ENCODE measurements around the gene PTPRD.

The PTPRD gene

GRCh38 chr9:8515748-8516147 lies 2097.1 kb downstream of the PTPRD start:
- DNase-seq (ENCODE audit: low read depth in 2 of 2) = no peak

DNA sequence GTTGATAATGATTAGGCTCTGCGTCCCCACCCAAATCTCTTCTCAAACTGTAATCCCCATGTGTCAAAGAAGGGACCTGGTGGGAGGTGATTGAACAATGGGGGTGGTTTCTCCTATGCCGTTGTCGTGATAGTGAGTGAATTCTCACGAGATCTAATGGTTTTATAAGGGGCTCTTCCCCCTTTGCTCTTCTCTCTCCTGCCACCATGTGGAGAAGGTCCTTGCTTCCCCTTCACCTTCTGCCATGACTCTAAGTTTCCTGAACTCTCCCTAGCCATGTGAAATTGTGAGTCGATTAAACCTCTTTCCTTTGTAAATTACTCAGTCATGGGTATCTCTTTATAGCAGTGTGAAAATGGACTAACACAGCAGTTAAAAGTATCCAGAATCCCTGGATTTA lies 2098.0 kb downstream of the PTPRD start:
- no peak for DNase-seq (ENCODE audit: low read depth in 2 of 2)

DNA sequence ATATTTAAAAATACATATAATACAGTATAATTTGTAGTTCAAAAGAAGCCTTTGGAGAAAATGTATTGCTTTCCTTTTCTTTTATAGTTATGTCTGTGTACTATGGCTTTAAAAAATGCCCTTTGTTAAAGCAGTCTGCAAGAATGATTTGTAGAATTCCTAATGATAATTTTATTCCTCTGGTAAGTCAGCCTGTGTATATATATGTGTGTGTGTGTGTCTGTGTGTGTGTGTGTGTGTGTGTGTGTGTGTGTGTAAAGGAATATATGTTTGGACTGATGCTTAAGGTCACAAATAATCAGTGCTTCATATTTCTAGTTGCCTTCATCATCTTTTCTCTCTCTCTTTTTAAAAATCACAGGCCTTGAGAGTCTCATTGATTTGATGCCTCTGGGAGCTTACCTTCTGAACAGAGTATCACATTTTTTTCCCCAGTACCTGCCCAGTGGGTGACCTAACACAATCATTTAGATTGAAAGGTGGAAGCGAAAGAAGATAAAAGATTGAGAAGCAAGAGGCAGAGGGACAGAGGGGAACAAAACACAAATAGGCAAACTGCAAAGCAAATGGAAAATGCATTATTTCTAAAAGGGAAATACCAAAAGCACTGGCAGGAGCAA lies 2104.0 kb downstream of the PTPRD start:
- DNase-seq (ENCODE audit: low read depth in 2 of 2) = no peak

- DNase-seq (ENCODE audit: low read depth in 2 of 2) = no peak
Observed at GRCh38 chr9:8494571-8494970, 2118.2 kb downstream of the PTPRD start.

DNA sequence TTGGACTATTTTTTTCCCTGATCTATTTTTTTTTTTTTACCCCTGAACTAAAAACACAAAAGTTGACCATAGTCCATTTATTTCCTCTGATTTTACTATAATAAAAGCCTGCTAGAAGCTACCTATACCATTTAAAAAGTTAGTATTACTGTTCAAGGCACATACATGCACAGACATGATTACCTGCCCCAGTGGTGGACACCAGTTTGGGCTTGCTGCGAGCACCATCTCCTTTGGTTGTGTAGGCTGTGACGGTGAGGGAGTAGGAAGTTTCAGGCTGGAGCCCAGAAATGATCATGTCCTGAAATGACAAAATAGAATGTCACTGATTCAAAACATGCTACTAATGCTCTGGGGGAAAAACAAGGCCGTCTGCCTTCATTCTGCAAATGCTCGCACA lies 2120.1 kb downstream of the PTPRD start:
- DNase-seq (ENCODE audit: low read depth in 2 of 2) = no peak

DNA sequence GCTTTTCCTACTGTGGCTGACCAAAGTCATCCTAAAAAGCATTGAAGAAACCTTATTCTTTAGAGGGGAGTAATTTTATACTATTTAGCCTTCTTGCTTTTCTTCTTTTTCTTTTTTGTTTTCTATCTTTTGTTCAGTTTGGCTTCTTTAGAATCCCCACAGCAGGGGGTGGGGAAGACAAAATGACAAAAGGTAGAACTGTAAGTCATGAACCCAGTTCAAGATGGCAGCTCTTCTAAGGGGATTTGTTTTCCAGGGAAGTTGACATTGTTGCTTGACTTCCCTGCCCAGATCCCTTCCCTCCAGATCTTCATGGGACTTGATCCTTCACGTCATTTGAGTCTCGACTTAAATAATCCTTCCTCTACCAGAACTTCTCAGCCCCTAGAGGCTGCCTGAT lies 2120.8 kb downstream of the PTPRD start:
- DNase-seq (ENCODE audit: low read depth in 2 of 2) = no peak

DNA sequence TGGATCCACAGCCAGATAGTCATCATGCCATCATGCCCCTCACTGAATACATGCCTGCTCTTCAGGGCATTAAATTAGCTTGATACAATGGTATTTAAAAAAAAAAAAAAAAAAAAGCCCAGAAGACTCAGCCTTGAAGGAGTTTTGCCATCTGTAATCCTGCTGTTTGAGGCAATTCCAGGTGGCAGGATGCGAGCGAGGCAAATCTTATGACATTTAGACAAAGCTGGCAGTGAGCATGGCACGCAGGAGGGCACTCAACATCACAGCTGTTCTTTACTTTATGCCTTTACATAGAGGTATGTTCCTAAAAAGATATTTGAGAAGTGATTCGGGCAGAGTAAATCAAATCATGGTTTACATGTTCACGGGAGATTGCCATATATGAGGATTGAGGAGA lies 2121.2 kb downstream of the PTPRD start:
- DNase-seq (ENCODE audit: low read depth in 2 of 2) = no peak

- DNase-seq (ENCODE audit: low read depth in 2 of 2) = no peak
Observed at GRCh38 chr9:8489835-8490234, 2123.0 kb downstream of the PTPRD start.

GRCh38 chr9:8486095-8486494 lies 2126.7 kb downstream of the PTPRD start:
- DNase-seq (ENCODE audit: low read depth in 2 of 2) = no peak

DNA sequence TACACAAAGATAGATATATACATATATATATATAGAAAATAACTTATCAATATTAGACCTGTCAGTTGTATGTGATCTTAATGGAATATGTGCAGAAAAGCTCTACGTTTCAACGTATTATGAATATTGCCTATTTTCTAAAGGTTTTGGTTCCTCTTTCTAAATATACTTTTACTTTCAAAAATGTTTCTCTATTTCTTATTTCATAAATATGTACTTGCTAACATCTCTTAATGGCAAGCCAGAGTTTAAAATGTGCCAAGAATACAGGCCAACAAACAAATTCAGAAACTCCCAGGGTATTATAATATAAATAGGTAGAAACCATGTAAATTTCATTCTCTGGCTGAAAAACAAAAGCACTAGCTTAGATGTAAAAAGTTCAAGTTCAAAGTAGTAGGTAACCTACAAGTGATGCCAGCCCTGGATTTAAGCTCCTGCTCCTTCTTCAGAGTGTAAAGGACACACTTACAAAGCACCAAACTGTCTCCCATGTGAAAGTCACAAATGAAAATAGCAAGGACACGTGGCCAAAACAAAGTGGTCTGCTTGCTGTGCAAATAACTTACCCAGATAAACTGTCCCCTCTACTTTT lies 2128.1 kb downstream of the PTPRD start:
- DNase-seq (ENCODE audit: low read depth in 2 of 2) = no peak

DNA sequence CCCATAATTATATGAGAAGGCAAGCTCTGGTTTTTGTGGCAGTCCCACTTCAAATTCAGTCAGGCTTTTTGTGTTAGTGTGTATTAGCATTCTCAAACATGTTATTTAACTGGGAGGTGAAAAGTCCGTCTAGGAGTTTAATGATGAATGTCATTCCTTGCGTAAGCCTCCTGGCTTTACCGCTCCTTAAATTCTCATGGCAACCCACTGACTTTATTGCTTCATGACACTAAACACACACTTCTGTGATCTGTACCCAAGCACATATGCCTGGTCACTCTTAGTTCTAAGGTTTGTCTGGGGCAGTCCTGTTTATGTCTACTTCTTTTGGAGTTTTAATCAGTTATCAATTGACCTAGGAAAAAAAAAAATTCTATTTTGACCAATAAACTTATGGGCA lies 2135.4 kb downstream of the PTPRD start:
- DNase-seq (ENCODE audit: low read depth in 2 of 2) = no peak

- no peak for DNase-seq (ENCODE audit: low read depth in 2 of 2)
Observed at GRCh38 chr9:8474937-8475336, 2137.9 kb downstream of the PTPRD start.

- DNase-seq (ENCODE audit: low read depth in 2 of 2) = no peak
Observed at GRCh38 chr9:8473244-8474020, 2139.4 kb downstream of the PTPRD start.

DNA sequence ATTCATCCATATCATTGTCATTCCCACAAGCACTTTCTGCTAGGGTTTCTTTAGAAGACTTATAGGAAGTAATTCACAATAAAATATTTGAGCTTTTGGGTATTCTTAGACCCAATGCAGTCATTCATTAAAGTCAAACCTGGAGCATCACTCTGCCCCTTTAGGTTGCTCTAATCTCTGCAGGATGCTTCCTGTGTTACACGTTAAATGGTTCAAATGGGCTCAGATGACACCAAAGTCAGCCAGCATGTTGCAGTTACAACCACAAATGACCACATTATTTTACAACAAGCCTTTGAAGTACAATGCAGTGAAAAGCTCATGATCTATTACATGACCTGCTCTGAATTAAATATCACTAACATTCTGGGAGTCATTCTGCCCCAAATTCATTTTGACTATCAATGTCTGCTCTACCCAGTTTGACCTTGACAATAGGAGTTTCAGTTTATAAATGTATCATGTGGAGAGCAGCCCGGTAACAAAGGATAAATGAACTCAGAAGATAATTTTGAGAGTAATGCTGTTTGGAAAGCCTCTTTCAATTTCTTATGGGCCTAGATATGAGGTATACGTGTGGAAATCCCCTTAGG lies 2144.7 kb downstream of the PTPRD start:
- DNase-seq (ENCODE audit: low read depth in 2 of 2) = no peak

GRCh38 chr9:8457816-8458215 lies 2155.0 kb downstream of the PTPRD start:
- no peak for DNase-seq (ENCODE audit: low read depth in 2 of 2)

GRCh38 chr9:8457055-8457454 lies 2155.7 kb downstream of the PTPRD start:
- no peak for DNase-seq (ENCODE audit: low read depth in 2 of 2)

DNA sequence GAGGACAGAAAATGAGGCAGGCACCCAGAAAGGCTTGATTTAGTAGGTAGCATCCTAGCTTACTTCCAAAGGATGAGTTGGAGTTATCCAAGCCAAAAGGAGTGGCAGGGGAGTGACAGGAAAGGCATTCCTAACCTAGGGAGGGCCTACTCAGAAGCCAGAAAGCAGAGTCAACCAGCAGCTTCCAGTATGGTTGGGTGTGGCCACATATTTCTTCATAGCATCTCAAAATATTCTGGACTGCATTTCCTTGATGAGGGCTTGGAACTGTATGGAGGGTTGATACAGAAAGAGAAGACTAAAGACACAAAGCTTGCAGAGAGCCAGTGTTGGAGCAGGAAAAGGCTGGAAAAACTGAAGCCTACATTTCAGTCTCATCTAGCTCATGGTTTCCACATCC lies 2156.5 kb downstream of the PTPRD start:
- no peak for DNase-seq (ENCODE audit: low read depth in 2 of 2)

GRCh38 chr9:8450810-8451545 lies 2161.8 kb downstream of the PTPRD start:
- DNase-seq (ENCODE audit: low read depth in 2 of 2) = no peak

DNA sequence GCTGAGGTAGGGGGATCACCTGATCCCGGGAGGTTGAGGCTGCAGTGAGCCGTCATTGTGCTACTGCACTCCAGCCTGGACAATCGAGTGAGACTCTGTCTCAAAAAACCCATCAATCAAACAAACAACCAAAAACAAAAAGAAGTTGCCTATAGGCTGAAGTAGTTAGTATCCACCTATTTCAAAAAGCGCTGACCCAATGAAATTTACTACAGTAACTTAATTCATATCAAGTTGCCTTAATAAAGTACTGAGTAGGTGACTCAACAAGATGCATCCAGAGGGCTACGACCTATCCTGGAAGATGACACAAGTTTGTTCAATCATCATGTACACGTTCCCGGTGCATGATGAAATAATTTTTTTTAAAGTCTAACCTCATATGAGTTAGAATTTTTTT lies 2164.6 kb downstream of the PTPRD start:
- no peak for DNase-seq (ENCODE audit: low read depth in 2 of 2)

DNA sequence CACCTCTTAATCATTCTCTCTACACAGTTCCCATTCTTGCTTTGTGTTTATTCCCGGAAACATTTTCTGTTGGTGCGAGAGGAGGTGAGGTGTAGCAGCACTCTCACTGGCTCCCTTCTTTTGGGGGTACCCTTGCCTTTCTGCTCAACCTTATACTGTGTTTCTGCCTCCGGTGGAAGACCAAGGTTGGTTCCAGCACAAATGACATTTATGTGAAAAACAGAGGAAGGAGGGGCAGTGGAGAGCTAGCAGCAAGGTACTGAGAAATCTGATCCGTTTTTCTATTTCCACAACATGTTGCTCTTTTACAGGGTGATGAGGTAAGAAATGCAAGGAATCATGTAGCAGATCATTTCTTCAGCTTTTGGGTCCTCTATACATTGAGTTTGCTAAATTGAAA lies 2165.2 kb downstream of the PTPRD start:
- no peak for DNase-seq (ENCODE audit: low read depth in 2 of 2)

DNA sequence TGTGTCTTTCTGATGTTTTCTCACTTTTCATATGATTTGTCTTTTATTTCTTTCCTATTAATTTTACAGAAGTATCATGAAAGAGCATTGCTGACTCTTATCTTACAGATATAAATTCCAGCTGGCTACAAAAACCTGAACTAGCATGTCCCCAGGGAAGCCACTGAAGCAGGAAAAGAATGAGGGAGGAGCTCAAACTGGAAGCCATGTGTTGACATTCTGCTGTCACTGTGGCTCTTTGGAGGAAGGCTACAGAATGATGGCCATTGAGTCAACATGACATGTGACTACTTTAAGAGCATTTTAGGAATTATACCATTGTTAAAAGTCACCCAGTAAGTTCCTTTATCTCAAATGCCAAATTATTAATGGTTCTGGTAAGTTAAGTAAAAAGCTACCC lies 2174.9 kb downstream of the PTPRD start:
- DNase-seq (ENCODE audit: low read depth in 2 of 2) = no peak

GRCh38 chr9:8437259-8437658 lies 2175.5 kb downstream of the PTPRD start:
- no peak for DNase-seq (ENCODE audit: low read depth in 2 of 2)
